ENCODE measurements around the gene RFLNA.

DNA sequence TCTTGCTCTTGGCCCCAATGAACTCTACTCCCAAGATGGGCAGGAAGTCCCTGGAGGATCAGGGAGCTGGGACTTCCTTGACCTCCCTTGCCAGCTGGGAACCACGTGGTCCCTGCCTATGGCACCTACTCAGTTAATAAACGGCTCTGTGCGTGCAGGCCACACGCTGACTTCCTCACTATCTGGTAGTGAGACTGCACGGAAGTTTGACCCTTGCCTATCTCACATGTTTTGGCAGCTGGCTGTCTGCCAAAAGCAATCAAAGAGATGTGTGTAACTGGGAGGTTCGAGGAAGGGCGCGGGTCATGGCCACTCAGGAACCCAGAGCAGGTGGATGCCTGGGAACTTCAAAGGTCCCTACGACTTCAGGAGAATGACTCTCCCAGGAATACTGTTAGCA, 57.9 kb downstream of the RFLNA start:
- TF ChIP-seq POLR2A (IDR thresholded peaks at IDR 0.05; ENCODE audit: low read length), result no peak
- no peak for TF ChIP-seq GATA1 (IDR thresholded peaks at IDR 0.05; ENCODE audit: low read depth, low read length)

All from erythroblast (primary cell).